Sigmoid colon (tissue), 3 donors: ENCODE data around the gene AK5.

ENCODE experiments used
- CTCF ChIP-seq, 4 experiments: fragments of 450-650 bp in 3 of 4; fragments of 200-600 bp in 1 of 4; IDR thresholded peaks; one replicate each; pipeline ENCODE4 v1.5.1; 2016 to 2019; ENCODE audit warnings: antibody characterized with exemption in 4 of 4, mild to moderate bottlenecking in 3 of 4, moderate library complexity in 2 of 4
- POLR2A ChIP-seq, 2 donors: fragments of 450-650 bp; IDR thresholded peaks; one replicate each; pipeline ENCODE4 v1.6.1; 2016; ENCODE audit warnings: antibody characterized with exemption in 2 of 2, mild to moderate bottlenecking in 2 of 2, moderate library complexity in 2 of 2

- TF ChIP-seq POLR2A (IDR thresholded peaks at IDR 0.05) (no peak), CTCF (IDR thresholded peaks at IDR 0.05) (no peak)
Measured at GRCh38 chr1:77463216-77463615, 181.4 kb downstream of the AK5 start.
